Daoy (cell line): Measurements from ENCODE around the gene GADD45B. TPM values are rescaled to one million over a fixed set of nuclear protein-coding genes. Genes with fewer than 3 reads are reported as not detected.
"Not testable (repeated sequence)": the region's sequence is repeated elsewhere in the genome, so short reads cannot be mapped to it uniquely, and the experiment has no call there.

ENCODE experiments used
- DNase-seq: peaks from one replicate; pipeline ENCODE4 v3.0.0-alpha.2; 2015; ENCODE audit warnings: low read depth
- total RNA-seq: library from RNA; depleted of rRNA; stranded (reverse); fragments of >200 nt; shearing (Covaris generic); gene quantifications from 2 replicates; pipeline ENCODE4 v1.2.3, GENCODE V29; 2014; rRNA removed

The GADD45B gene
- total RNA-seq, 1 experiment from 2014 or later, result 85.9 TPM

GRCh38 chr19:2514981-2515518, 39.1 kb downstream of the GADD45B start:
- DNase-seq, result no peak

GRCh38 chr19:2516727-2517126, 40.8 kb downstream of the GADD45B start:
- no peak for DNase-seq

- no peak for DNase-seq
These were observed 42.1 kb downstream of the GADD45B start for GRCh38 chr19:2517881-2518601.

- DNase-seq, result not testable (repeated sequence)
These were observed 42.9 kb downstream of the GADD45B start for GRCh38 chr19:2518856-2519255.

GRCh38 chr19:2519482-2519881, 43.6 kb downstream of the GADD45B start:
- DNase-seq, result no peak

GRCh38 chr19:2523630-2524311, 47.8 kb downstream of the GADD45B start:
- peak; percentile 82 for DNase-seq

- DNase-seq, result no peak
These were observed 48.5 kb downstream of the GADD45B start for GRCh38 chr19:2524361-2524839.

- DNase-seq, result peak; percentile 96
These were observed 49.2 kb downstream of the GADD45B start for GRCh38 chr19:2524840-2525723.

GRCh38 chr19:2527171-2527570, 51.2 kb downstream of the GADD45B start:
- DNase-seq, result no peak

GRCh38 chr19:2527686-2528085, 51.8 kb downstream of the GADD45B start:
- no peak for DNase-seq

Other genes starting within 250 kb of the GADD45B start
- gene PLEKHJ1, start 239.8 kb upstream of the GADD45B start, total RNA-seq, result 70.9 and 101 TPM in 2 replicates
- 26.3 and 47.7 TPM in 2 replicates for gene SF3A2, start 239.3 kb upstream of the GADD45B start, total RNA-seq
- gene AMH, start 226.8 kb upstream of the GADD45B start, total RNA-seq, result 0.51 and 2.2 TPM in 2 replicates
- gene JSRP1, start 219.7 kb upstream of the GADD45B start, total RNA-seq, result 1.6 TPM in 1 of 2 replicates, not detected in the other
- not detected in 2 replicates for gene PEAK3, start 194.0 kb upstream of the GADD45B start, total RNA-seq
- gene LINGO3, start 168.0 kb upstream of the GADD45B start, total RNA-seq, result 0.23 and 0.24 TPM in 2 replicates
- gene LSM7, start 147.5 kb upstream of the GADD45B start, total RNA-seq, result 363 and 380 TPM in 2 replicates
- gene SPPL2B, start 147.4 kb upstream of the GADD45B start, total RNA-seq, result 19.3 and 24.4 TPM in 2 replicates
- not detected in 2 replicates for gene TMPRSS9, start 115.9 kb upstream of the GADD45B start, total RNA-seq
- gene TIMM13, start 48.5 kb upstream of the GADD45B start, total RNA-seq, result 54.0 and 56.3 TPM in 2 replicates
- gene LMNB2, start 19.2 kb upstream of the GADD45B start, total RNA-seq, result 207 and 209 TPM in 2 replicates
- gene GNG7, start 226.6 kb downstream of the GADD45B start, total RNA-seq, result 0.23 and 0.33 TPM in 2 replicates
- gene DIRAS1, start 245.2 kb downstream of the GADD45B start, total RNA-seq, result 0.63 and 1.5 TPM in 2 replicates